ENCODE measurements around the gene PPP1R16B. TPM values are rescaled to one million over a fixed set of nuclear protein-coding genes. Genes with fewer than 3 reads are reported as not detected.
"Not testable (repeated sequence)": the region's sequence is repeated elsewhere in the genome, so short reads cannot be mapped to it uniquely, and the experiment has no call there.

Gene PPP1R16B
- total RNA-seq, 2 experiments from 2014 or later: 72.9 to 73.4 TPM

DNA sequence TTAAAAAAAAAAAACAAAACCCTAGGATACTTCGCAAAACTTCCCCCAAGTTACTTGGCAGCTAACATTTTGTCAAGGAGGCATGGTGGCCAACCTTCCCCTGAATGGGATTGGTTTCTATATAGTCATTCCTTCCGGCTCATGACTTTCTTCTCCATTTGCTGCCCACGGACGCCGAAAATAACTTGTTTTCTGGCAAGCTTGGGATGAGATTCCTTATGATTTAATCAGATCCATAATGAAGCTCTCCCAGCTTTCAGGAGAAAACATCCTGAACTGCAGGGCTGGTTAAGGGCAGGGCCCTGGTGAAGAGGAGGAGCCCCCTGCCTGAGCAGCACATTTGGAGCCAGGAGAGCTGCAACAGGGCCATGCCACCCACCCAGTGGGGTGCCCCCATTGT, 49.9 kb downstream of the PPP1R16B start:
- POLR2A ChIA-PET: interaction anchor here (1.3 kb wide), 1 partner anchor 50 kb away, joined by 3 read pairs; the partner anchor contains the start of gene PPP1R16B
- Mint-ChIP-seq H3K4me1 (peaks cover 48% of the 10 kb centered on the region), H3K4me3 (no peak overlapping the region), H3K27me3 (no peaks in the 10 kb centered on the region), H3K36me3 (peaks cover 39% of the 10 kb centered on the region), H3K27ac (no peak overlapping the region), H3K9me3 (no peaks in the 10 kb centered on the region)
- ATAC-seq (ENCODE audit: low read depth): no peak
- DNase-seq: no peak

DNA sequence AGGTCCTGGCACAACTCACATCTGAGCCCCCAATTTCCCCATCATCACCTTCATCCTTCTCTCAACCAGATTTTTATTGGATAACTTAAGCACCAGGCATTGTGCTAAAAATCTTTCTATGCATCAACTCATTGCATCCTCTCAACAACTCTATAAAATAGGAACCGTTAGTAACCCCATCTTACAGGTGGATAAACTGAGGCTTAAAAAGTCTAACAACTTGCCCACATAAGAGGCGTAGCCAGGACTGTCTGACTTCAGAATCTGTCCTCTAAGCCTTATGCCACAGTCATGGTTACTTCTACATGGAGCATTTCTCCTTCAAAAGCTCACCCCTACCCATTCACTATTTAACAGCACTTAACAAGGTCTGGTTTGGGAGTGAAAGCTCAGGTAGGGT, 51.1 kb downstream of the PPP1R16B start:
- POLR2A ChIA-PET: interaction anchor here (1.3 kb wide), 1 partner anchor 51 kb away, joined by 3 read pairs; the partner anchor contains the start of gene PPP1R16B
- Mint-ChIP-seq H3K9me3 (no peaks in the 10 kb centered on the region), H3K4me1 (peaks cover 57% of the 10 kb centered on the region), H3K27ac (no peak overlapping the region), H3K27me3 (no peaks in the 10 kb centered on the region), H3K36me3 (peaks cover 34% of the 10 kb centered on the region), H3K4me3 (no peak overlapping the region)
- ATAC-seq (ENCODE audit: low read depth) (no peak), DNase-seq (no peak)

DNA sequence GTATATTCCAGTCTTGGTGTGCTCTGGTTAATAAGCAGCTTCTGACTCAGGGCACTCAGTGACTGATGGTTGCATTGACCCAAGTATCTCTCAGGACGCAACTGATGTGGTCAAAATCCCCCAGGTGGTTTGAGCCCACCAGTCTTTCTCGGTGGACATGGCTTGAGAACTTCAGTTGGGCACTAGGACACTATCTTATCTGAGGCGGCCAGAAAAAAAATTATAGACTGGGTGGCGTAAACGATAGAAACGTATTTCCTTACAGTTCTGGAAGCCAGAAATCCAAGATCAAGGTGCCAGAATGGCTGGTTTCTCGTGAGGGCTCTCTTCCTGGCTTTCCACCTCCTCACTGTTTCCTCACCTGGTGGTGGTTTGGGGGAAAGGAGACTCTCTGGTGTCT, 52.2 kb downstream of the PPP1R16B start:
- no peak for ATAC-seq (ENCODE audit: low read depth)
- POLR2A ChIA-PET: no interaction called here
- Mint-ChIP-seq H3K27ac (no peak overlapping the region), H3K9me3 (no peaks in the 10 kb centered on the region), H3K4me3 (no peak overlapping the region), H3K36me3 (peaks cover 27% of the 10 kb centered on the region), H3K4me1 (peaks cover 67% of the 10 kb centered on the region), H3K27me3 (no peaks in the 10 kb centered on the region)
- no peak for DNase-seq

DNA sequence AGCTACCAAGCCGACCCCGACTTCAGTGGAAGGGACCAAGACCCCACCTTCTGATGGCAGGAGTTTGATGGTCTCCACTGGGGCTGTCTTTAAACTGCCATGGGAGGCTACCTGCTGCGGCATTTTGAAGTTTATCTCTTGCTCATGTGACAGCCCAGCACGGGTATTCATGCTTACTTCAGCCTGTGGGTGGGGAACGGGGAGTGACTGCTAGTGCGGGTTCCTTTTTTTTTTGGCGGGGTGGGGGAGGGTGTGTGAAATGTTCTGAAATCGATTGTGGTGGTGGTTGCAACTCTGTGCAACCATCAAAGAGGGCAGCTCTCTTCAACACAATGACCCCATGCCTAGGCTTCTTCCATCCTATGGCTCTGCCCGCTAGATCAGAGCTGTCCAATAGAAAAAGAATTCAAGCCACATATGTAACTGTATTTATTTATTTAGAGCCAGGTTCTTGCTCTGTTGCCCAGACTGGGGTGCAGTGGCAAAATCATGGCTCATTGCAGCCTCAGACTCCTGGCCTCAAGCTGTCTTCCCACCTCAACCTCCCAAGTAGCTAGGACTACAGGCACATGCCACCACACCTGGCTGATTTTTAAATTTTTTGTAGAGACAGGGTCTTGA, 53.7 kb downstream of the PPP1R16B start:
- DNase-seq: no peak
- POLR2A ChIA-PET: interaction anchor here (1.0 kb wide), 1 partner anchor 14 kb away, joined by 3 read pairs; no protein-coding TSS in a partner anchor
- H3K9me3 Mint-ChIP-seq: no peaks in the 10 kb centered on the region

DNA sequence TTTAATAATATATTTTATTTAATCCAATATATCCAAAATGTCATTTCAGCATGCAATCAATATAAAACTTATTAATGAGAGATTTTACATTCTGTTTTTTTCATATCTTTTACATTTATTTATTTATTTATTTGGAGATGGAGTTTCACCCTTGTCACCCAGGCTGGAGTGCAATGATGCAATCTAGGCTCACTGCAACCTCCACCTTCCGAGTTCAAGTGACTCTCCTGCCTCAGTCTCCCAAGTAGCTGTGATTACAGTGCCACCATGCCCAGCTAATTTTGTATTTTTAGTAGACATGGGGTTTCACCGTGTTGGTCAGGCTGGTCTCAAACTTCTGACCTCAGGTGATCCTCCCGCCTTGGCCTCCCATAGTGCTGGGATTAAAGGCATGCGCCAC, 54.4 kb downstream of the PPP1R16B start:
- H3K4me3 Mint-ChIP-seq; H3K27me3 Mint-ChIP-seq; ATAC-seq (ENCODE audit: low read depth); H3K9me3 Mint-ChIP-seq; H3K27ac Mint-ChIP-seq; POLR2A ChIA-PET; DNase-seq: not testable (repeated sequence)
- Mint-ChIP-seq H3K4me1 (peaks cover 64% of the 10 kb centered on the region), H3K36me3 (peaks cover 11% of the 10 kb centered on the region)

More for the DNA sequence above, 53.7 kb downstream of the PPP1R16B start:
- no peaks in the 10 kb centered on the region for H3K27me3 Mint-ChIP-seq
- peaks cover 18% of the 10 kb centered on the region for H3K36me3 Mint-ChIP-seq
- peak overlapping the region; percentile 28 for H3K4me3 Mint-ChIP-seq
- peak overlapping the region; percentile 64 for H3K27ac Mint-ChIP-seq
- peak; percentile 61 for ATAC-seq (ENCODE audit: low read depth)
- H3K4me1 Mint-ChIP-seq: peaks cover 70% of the 10 kb centered on the region

DNA sequence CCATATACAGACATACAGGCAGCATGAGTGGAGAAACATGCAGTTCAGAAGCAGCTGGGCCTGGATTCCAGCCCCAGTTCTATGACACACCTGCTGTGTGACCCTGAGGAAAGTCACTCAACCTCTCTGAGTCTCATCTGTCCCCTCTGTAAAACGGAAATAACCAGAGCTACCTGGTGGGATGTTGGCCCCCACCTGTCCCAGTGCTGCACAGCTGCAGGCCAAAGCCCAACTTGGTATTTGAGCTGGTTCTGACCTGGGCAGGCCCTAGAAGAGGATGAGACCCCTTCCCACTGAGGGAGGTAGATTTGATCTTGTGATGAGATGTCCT, 55.5 kb downstream of the PPP1R16B start:
- DNase-seq (no peak), ATAC-seq (ENCODE audit: low read depth) (no peak)
- peaks cover 57% of the 10 kb centered on the region for H3K4me1 Mint-ChIP-seq
- POLR2A ChIA-PET: interaction anchor here (1.0 kb wide), 1 partner anchor 14 kb away, joined by 3 read pairs; no protein-coding TSS in a partner anchor
- no peaks in the 10 kb centered on the region for H3K27me3 Mint-ChIP-seq
- H3K27ac Mint-ChIP-seq: no peak overlapping the region
- no peak overlapping the region for H3K4me3 Mint-ChIP-seq
- no peaks in the 10 kb centered on the region for H3K9me3 Mint-ChIP-seq
- H3K36me3 Mint-ChIP-seq: peaks cover 7% of the 10 kb centered on the region

DNA sequence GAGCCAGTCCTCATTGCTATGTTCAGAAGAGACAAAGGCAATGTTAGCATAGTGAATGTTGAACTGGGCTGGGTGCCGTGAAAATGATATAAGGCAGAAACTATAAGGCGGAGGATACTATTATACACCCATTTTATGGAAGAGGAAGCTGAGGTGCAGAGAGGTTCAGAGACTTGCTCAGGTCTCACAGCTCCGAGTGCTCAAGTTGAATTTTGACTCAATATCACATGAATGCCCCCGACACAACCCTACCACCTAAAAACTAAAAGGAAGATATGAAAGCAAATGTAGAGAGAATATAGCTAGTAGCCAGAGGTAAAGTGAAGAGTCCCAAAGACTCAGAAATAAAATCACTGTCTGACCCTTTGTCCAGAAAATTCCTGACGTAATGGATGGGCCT, 56.7 kb downstream of the PPP1R16B start:
- peaks cover 51% of the 10 kb centered on the region for H3K4me1 Mint-ChIP-seq
- H3K27me3 Mint-ChIP-seq: no peaks in the 10 kb centered on the region
- peak overlapping the region; percentile 12 for H3K4me3 Mint-ChIP-seq
- peaks cover 7% of the 10 kb centered on the region for H3K36me3 Mint-ChIP-seq
- H3K27ac Mint-ChIP-seq: peak overlapping the region; percentile 50
- POLR2A ChIA-PET: interaction anchor here (0.6 to 1.0 kb wide), 5 partner anchors 13 to 57 kb away, joined by 3 to 4 read pairs (median 4); partner anchors contain the start of gene PPP1R16B
- ATAC-seq (ENCODE audit: low read depth): no peak
- no peak for DNase-seq
- H3K9me3 Mint-ChIP-seq: no peaks in the 10 kb centered on the region

DNA sequence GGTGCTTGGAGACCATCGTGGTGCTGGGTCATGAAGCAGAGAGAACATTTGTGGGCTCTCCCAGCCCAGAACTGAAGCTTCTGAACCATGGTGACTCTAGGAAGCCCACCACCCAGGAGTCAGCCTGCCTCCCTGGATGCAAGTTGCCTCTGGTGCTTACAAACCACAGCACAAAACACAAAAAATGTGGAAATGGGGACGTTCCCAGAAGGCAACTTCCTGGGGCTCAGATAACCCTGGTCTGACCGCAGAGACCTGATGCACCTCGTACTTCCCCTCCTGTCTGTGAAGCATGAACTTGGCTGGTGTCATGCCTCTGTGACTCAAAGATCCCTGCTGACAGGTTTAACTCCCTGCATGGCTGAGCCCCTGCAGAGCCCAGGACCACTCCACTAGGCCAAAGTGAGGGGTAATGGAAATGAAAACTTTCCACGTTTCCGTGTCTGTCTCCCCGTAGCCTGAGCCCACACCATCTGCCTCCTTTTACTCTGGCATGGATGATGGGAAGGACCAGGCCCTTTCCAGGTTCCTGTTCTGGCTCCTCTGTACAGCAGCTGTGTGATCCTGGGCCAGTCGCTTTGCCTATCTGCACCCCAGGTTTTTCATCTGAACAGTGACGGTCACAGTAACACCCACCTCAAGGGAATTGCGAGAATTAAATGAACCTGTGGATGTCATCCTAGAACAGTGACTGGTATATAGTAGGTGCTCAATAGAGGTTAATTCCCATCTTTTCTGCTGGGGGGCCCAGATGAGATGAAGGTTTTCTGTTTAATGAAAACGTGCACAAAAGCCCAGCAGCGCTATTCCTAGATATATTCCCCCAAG, 57.7 kb downstream of the PPP1R16B start:
- H3K27ac Mint-ChIP-seq: peak overlapping the region; percentile 50
- POLR2A ChIA-PET: interaction anchor here (0.5 to 1.0 kb wide), 4 partner anchors 25 to 66 kb away, joined by 3 to 6 read pairs (median 4); partner anchors contain the start of gene PPP1R16B
- ATAC-seq (ENCODE audit: low read depth): peak; percentile 78

DNA sequence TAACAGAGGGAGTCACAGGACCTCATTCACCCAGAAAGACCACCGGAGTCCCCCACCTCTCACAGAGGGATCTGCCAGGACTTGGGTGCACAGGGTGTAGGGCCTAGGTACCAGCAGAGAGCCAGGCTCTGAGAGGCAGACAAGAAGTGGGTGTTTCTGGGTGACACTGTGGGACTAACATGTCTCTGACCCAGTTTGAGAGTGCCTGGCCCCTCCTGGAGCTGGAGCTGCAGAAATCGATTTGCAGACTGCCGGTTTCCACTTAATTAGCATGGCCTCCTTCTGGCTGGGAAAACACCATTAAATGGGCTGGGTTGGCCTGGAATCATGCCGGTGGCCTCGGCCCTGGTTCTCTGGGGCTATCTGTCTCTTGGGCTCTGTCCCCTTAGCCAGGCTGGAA, 59.2 kb downstream of the PPP1R16B start:
- H3K9me3 Mint-ChIP-seq: no peaks in the 10 kb centered on the region
- ATAC-seq (ENCODE audit: low read depth) (no peak), DNase-seq (no peak)
- H3K27me3 Mint-ChIP-seq: no peaks in the 10 kb centered on the region
- H3K27ac Mint-ChIP-seq: no peak overlapping the region
- no peak overlapping the region for H3K4me3 Mint-ChIP-seq
- peaks cover 36% of the 10 kb centered on the region for H3K4me1 Mint-ChIP-seq
- peaks cover 16% of the 10 kb centered on the region for H3K36me3 Mint-ChIP-seq
- POLR2A ChIA-PET: no interaction called here

More for the DNA sequence above, 57.7 kb downstream of the PPP1R16B start:
- peaks cover 46% of the 10 kb centered on the region for H3K4me1 Mint-ChIP-seq
- H3K36me3 Mint-ChIP-seq: peaks cover 11% of the 10 kb centered on the region
- H3K4me3 Mint-ChIP-seq: peak overlapping the region; percentile 42
- no peaks in the 10 kb centered on the region for H3K9me3 Mint-ChIP-seq
- DNase-seq: no peak
- H3K27me3 Mint-ChIP-seq: no peaks in the 10 kb centered on the region

DNA sequence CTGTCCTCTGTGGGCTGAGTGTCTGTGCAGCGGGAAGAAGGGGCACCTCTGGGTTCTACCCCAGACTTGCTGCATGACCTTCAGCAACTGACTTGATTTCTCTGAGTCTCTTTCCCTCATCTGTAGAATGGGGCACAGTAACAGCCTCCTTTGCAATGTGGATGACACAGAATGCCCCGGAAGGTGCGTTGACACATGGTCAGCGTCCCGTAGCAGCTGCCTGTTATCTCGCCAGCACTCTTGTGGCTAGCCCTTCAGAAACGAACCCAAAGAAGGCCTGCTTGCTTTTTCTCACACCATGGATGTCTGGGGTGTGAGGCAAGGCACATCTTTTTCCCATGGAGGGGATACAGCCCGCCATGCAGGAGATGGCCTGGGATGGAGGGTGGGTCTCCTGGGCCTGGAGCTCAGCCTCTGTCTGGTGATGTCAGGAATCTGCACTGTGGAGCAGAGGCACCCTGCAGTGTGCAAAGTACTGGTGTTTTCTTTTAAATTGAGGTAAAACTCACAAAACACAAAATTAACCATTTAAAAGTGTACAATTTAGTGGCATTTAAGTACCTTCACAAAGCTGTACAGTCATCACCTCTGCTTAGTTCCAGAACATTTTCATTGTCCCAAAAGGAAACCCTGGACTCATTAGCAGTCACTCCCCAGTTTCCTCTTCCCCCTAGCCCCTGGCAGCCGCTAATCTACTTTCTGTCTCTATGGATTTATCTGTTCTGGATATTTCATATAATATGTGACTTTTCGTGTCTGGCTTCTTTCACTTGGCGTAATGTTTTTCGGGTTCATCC, 61.0 kb downstream of the PPP1R16B start:
- POLR2A ChIA-PET: no interaction called here
- peaks cover 18% of the 10 kb centered on the region for H3K36me3 Mint-ChIP-seq
- ATAC-seq (ENCODE audit: low read depth) (no peak), DNase-seq (no peak)
- no peaks in the 10 kb centered on the region for H3K9me3 Mint-ChIP-seq
- no peaks in the 10 kb centered on the region for H3K27me3 Mint-ChIP-seq
- no peak overlapping the region for H3K4me3 Mint-ChIP-seq
- peaks cover 39% of the 10 kb centered on the region for H3K4me1 Mint-ChIP-seq
- H3K27ac Mint-ChIP-seq: no peak overlapping the region

DNA sequence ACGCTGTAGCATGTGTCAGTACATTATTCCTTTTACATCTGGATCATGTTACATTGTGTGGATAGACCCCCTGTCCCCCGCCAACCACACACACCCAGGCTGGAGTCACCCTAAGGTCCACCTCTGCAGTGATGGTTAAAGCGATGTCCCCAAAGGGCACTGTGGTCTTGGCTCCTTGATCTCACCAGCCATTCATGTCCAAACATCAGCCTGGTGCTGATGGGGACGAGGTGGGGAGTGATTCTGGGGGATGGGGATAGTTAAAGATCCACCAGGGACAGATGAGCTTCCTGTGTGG, 61.5 kb downstream of the PPP1R16B start:
- Mint-ChIP-seq H3K9me3 (no peaks in the 10 kb centered on the region), H3K36me3 (peaks cover 18% of the 10 kb centered on the region), H3K27me3 (no peaks in the 10 kb centered on the region), H3K4me3 (no peak overlapping the region), H3K4me1 (peaks cover 39% of the 10 kb centered on the region), H3K27ac (no peak overlapping the region)
- POLR2A ChIA-PET: no interaction called here
- DNase-seq: no peak
- no peak for ATAC-seq (ENCODE audit: low read depth)

DNA sequence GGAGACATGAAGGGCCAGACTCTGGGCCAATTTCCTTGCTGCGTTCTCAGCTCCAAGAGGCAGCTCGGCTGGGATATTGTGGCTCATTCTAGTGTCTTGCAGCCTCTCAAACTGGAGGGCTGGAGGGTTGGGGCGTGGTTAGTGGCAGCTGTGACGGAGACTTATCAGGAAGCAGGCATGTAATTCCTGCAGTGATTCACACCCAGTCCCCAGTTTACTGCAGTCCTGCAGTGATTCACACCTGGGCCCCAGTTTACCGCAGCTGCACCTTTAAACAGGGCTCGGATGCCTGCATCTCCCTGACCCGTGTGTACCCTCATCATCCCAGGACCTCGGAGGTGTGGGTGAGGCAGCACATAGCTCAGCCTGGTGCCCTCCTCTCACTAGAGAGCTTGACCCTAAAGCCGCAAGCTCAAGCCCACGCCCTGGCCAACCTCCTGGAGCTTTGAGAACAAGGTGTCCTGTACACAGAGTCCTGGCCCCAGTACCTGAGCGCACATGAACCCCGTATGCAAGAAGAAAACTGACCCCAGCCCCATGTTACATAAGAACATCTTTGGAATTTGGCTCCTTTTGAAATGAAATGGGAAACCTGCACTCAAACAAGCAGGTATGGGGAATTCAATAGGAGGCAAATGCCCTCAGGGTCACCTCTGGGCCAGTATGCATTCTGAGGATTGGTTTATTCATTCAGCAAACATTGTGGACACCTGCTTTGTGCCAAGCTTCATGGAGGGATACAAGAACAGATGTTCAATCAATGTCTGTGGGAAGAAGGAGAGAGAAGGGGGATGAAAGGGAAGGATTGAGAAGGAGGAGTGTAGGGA, 65.4 kb downstream of the PPP1R16B start:
- H3K27ac Mint-ChIP-seq: peak overlapping the region; percentile 24
- ATAC-seq (ENCODE audit: low read depth): no peak
- H3K36me3 Mint-ChIP-seq: peaks cover 19% of the 10 kb centered on the region
- DNase-seq: no peak
- peak overlapping the region; percentile 52 for H3K4me3 Mint-ChIP-seq
- H3K4me1 Mint-ChIP-seq: peaks cover 57% of the 10 kb centered on the region
- no peaks in the 10 kb centered on the region for H3K9me3 Mint-ChIP-seq
- no peaks in the 10 kb centered on the region for H3K27me3 Mint-ChIP-seq
- POLR2A ChIA-PET: interaction anchor here (0.7 to 1.3 kb wide), 2 partner anchors 13 to 65 kb away, joined by 3 read pairs; partner anchors contain the start of gene PPP1R16B

All from activated naive CD8-positive, alpha-beta T cell treated with anti-CD3 and anti-CD28 coated beads, Interleukin-2, amount 10 ng/mL, durations not matched to agents 7 days and 5 days (primary cell).